SK-N-MC (cell line): ENCODE data around the gene AGAP1.

Source experiments
- EZH2 ChIP-seq: fragments of 200-600 bp; sonication (generic); IDR thresholded peaks from one replicate; pipeline ENCODE4 v1.6.1; 2017; ENCODE audit warnings: antibody characterized with exemption
- POLR2AphosphoS5 ChIP-seq: IDR thresholded peaks from 2 replicates; pipeline ENCODE4 v1.6.1; 2012; ENCODE audit warnings: mild to moderate bottlenecking, low read depth, low read length, borderline replicate concordance

- TF ChIP-seq POLR2AphosphoS5 = no peak
- no peak for TF ChIP-seq EZH2
Measured at GRCh38 chr2:235852526-235852920, 358.7 kb downstream of the AGAP1 start.
